Chondrocyte (in vitro differentiated cells): ENCODE measurements around the gene UACA. TPM values are rescaled to one million over a fixed set of nuclear protein-coding genes. Genes with fewer than 3 reads are reported as not detected.

ENCODE experiments used
- DNase-seq: peaks from one replicate; pipeline ENCODE4 v3.0.0; 2021; ENCODE audit warnings: mixed read lengths, low spot score
- H3K27ac Mint-ChIP-seq: one replicate; pipeline ENCODE4 v1.8.0; 2021; ENCODE audit warnings: mild to moderate bottlenecking, moderate library complexity, mixed read lengths; ENCODE audit not compliant: unreplicated experiment
- H3K27me3 Mint-ChIP-seq: 2 replicates; pipeline ENCODE4 v1.8.0; 2021; ENCODE audit warnings: low read depth, mixed read lengths
- H3K36me3 Mint-ChIP-seq: 2 replicates; pipeline ENCODE4 v1.8.0; 2021; ENCODE audit warnings: low read depth, mixed read lengths
- H3K4me1 Mint-ChIP-seq: 2 replicates; pipeline ENCODE4 v1.8.0; 2021; ENCODE audit warnings: low read depth, mild to moderate bottlenecking, mixed read lengths
- H3K4me3 Mint-ChIP-seq: one replicate; pipeline ENCODE4 v1.8.0; 2021; ENCODE audit warnings: mild to moderate bottlenecking, moderate library complexity, mixed read lengths; ENCODE audit not compliant: unreplicated experiment
- H3K9me3 Mint-ChIP-seq: 2 replicates; pipeline ENCODE4 v1.8.0; 2021; ENCODE audit warnings: low read depth, mixed read lengths
- total RNA-seq: library from RNA; stranded (reverse); gene quantifications from 3 replicates; pipeline ENCODE4 v1.2.1, GENCODE V29; 2021
- TF ChIP-seq, protein P1 (sequence below): fragments of 200-600 bp; sonication (generic); IDR thresholded peaks from 2 replicates; pipeline ENCODE4 v1.5.0; 2021; ENCODE audit warnings: antibody characterized with exemption, mild to moderate bottlenecking, moderate library complexity

The UACA gene
- total RNA-seq, 1 donor from 2014 or later, result 249 TPM

DNA sequence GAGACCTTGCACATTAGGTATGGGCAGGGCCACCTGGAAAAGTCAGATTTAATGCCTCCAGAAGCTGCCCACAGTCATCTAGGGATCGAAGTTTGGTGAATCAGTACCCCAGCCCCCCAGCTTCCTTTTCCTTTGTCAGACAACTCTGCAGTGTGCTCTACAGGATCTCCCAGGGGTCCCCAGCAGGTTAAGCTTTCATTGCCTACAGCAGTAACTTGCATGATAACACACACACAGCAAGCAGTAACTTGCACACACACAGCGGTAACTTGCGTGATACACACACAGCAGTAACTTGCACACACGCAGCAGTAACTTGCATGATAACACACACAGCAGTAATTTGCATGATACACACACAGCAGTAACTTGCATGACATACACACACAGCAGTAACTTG lies 131.3 kb downstream of the UACA start:
- H3K4me3 Mint-ChIP-seq, result no peak overlapping the region
- H3K4me1 Mint-ChIP-seq, result peaks cover 4% of the 10 kb centered on the region
- no peak overlapping the region for H3K27ac Mint-ChIP-seq
- no peaks in the 10 kb centered on the region for H3K9me3 Mint-ChIP-seq
- no peak for DNase-seq
- TF ChIP-seq, protein P1, sequence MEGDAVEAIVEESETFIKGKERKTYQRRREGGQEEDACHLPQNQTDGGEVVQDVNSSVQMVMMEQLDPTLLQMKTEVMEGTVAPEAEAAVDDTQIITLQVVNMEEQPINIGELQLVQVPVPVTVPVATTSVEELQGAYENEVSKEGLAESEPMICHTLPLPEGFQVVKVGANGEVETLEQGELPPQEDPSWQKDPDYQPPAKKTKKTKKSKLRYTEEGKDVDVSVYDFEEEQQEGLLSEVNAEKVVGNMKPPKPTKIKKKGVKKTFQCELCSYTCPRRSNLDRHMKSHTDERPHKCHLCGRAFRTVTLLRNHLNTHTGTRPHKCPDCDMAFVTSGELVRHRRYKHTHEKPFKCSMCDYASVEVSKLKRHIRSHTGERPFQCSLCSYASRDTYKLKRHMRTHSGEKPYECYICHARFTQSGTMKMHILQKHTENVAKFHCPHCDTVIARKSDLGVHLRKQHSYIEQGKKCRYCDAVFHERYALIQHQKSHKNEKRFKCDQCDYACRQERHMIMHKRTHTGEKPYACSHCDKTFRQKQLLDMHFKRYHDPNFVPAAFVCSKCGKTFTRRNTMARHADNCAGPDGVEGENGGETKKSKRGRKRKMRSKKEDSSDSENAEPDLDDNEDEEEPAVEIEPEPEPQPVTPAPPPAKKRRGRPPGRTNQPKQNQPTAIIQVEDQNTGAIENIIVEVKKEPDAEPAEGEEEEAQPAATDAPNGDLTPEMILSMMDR, result no peak
- H3K36me3 Mint-ChIP-seq, result peaks cover 42% of the 10 kb centered on the region
- H3K27me3 Mint-ChIP-seq, result no peaks in the 10 kb centered on the region

GRCh38 chr15:70629735-70630273 lies 133.6 kb downstream of the UACA start:
- Mint-ChIP-seq H3K4me3 (no peak overlapping the region), H3K27me3 (no peaks in the 10 kb centered on the region), H3K27ac (no peak overlapping the region), H3K4me1 (peaks cover 4% of the 10 kb centered on the region), H3K9me3 (peaks cover 1% of the 10 kb centered on the region), H3K36me3 (peaks cover 24% of the 10 kb centered on the region)
- DNase-seq, result no peak
- TF ChIP-seq, protein P1, result no peak

- DNase-seq, result no peak
- TF ChIP-seq, protein P1, result no peak
- H3K27me3 Mint-ChIP-seq, result no peaks in the 10 kb centered on the region
- H3K4me1 Mint-ChIP-seq, result peaks cover 4% of the 10 kb centered on the region
- peaks cover 26% of the 10 kb centered on the region for H3K36me3 Mint-ChIP-seq
- no peak overlapping the region for H3K27ac Mint-ChIP-seq
- H3K9me3 Mint-ChIP-seq, result peaks cover 6% of the 10 kb centered on the region
- H3K4me3 Mint-ChIP-seq, result no peak overlapping the region
These were observed 134.8 kb downstream of the UACA start for GRCh38 chr15:70628549-70628896.

DNA sequence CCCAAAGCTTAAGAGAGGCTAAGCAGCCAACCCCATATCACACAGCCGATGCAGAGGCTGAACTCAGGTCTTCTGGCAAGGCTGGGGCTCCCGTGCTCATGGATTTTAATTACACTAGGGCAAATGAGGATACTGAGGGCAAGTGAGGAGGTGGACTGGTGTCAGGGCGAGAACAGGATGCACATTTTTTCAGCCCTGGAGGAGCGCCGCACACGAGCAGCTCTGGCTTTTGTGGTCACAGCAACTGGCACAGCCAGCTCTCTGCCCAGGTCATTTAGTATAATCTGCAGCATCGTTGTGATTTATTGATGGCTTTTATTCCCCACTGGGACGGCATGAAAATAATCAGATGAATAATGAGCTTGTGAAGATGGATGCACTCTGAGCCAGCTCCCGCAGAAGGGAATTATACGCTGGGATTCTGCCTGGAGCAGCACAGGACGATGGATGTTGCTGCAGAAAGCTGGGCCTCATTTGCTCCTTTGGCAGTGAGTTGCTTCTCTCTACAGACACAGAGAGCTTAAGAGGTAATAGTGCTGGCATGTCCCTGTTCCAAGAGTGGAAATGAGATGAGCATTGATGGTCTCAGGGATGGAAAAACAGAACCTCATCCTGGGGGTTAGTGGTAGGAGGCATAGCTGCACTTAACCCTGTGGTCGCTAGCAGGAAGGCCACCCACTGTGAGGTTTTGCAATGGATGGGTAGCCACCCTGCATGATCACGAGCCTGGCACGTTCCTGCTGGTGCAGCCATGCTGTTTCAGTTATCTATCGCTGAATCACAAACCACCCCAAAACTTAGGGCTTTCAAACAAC lies 135.4 kb downstream of the UACA start:
- peaks cover under 1% of the 10 kb centered on the region for H3K4me1 Mint-ChIP-seq
- H3K27ac Mint-ChIP-seq, result no peak overlapping the region
- peaks cover 25% of the 10 kb centered on the region for H3K36me3 Mint-ChIP-seq
- no peak for DNase-seq
- TF ChIP-seq, protein P1, result no peak
- H3K27me3 Mint-ChIP-seq, result no peaks in the 10 kb centered on the region
- H3K4me3 Mint-ChIP-seq, result no peak overlapping the region
- H3K9me3 Mint-ChIP-seq, result peaks cover 8% of the 10 kb centered on the region

- no peak overlapping the region for H3K4me3 Mint-ChIP-seq
- no peaks in the 10 kb centered on the region for H3K27me3 Mint-ChIP-seq
- no peak for DNase-seq
- peaks cover 28% of the 10 kb centered on the region for H3K36me3 Mint-ChIP-seq
- H3K9me3 Mint-ChIP-seq, result peaks cover 12% of the 10 kb centered on the region
- TF ChIP-seq, protein P1, result no peak
- no peak overlapping the region for H3K27ac Mint-ChIP-seq
- no peaks in the 10 kb centered on the region for H3K4me1 Mint-ChIP-seq
These were observed 136.0 kb downstream of the UACA start for GRCh38 chr15:70627322-70627721.
